HG02588 (cell line): ENCODE data around the gene HDLBP.
"Not testable (repeated sequence)": the region's sequence is repeated elsewhere in the genome, so short reads cannot be mapped to it uniquely, and the experiment has no call there.

Experiments used
- ATAC-seq: cut with Tn5 transposase; IDR thresholded peaks from one replicate; pipeline ENCODE4 v1.9.1; 2021; ENCODE audit warnings: mild to moderate bottlenecking, moderate library complexity; ENCODE audit not compliant: unreplicated experiment

HDLBP gene

DNA sequence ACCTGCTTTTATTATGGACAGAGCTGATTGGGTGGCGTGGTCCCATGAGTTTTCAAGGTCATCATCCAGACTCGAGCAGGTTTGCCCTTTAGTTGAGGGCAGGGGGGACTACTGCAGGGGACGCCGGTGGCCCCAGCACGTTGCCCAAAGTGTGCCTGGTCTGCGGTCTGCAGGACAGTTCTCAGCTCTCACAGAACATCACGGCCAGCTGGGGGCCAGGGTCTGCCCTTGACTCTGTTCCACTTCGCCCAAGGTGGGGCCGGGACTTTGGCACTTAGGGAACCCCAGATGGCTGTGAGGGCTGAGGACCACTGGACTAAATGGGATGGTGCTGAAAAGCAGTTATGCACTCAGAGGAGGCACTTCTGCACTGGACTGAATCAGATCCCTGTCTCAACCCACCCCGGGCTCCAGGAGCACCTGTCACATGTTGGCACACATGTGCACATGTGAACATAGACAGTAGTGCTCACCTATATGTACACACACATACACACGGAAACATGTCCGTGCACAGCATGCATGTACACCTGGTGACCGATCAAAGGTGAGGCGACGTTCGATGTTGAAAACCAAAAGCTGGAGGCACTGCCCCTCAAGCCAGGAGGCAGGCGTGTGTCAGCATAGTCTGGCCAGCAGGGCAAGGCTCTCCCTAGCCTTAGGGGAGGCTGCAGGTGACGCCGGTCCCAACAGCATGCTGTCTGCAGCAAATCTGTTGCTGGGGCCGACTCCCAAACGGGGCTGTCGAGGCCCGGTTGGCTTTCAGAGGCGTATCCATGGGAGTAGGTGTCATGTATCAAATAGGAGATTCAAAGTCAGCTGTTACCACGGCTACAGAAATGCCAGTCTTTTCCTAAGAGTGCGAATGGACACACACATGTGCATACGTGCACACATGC, 116.8 kb downstream of the HDLBP start:
- ATAC-seq = no peak

DNA sequence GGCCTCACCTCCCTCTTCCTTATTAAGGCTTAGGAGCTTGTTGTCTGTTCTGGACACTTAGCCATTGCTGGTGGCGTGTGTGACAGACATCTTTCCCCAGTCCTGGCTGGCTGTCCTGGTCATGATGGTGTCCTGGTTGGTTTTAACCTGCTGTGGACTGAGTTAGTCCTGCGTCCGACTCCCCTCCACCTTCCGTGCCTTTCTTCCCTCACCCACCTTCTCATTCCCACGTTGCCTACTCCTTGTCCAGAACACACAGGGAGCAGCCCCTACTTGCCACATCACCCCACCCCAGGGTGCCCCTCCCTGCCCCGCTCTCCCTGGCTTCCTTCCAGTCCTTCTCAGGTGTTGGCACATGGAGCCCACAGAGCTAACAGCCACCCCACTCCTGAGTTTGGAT, 117.5 kb downstream of the HDLBP start:
- no peak for ATAC-seq

DNA sequence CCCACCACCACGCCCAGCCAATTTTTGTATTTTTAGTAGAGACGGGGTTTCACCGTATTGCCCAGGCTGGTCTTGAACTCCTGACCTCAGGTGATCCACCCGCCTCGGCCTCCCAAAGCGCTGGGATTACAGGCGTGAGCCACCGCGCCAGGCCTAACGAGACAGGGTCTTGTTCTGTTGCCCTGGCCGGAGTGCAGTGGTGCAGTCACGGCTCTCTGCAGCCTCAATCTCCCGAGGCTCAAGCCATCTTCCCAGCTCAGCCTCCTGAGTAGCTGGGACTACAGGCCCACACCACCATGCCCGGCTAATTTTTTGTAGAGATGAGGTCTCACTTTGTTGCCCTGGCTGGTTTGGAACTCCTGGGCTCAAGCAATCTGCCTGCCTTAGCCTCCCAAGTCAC, 118.2 kb downstream of the HDLBP start:
- not testable (repeated sequence) for ATAC-seq

DNA sequence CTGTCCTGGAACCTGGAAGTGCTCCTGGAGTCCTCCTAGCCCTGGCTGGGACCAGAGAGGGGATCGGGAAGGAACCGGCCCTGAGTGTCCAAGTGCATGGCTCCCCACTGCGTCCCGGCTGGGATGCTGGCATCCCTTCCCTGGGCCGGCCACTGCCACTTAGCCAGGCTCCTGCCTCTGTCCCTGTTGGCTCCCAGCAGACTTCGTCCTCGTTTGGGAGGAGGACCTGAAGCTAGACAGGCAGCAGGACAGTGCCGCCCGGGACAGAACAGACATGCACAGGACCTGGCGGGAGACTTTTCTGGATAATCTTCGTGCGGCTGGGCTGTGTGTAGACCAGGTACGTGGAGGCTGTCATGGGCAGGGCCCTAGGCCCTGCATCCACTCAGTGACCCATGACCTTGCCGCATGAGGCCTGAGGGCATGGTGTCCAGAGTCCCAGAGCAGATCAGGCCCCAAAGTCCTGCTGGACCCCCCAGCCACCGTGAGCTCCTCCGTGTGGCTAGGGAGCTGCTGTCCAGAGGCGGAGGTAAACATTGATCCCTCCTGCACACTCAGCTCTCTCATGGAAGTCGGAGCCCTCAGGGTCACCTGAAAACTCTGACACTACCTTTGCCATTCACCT, 119.9 kb downstream of the HDLBP start:
- ATAC-seq = no peak

DNA sequence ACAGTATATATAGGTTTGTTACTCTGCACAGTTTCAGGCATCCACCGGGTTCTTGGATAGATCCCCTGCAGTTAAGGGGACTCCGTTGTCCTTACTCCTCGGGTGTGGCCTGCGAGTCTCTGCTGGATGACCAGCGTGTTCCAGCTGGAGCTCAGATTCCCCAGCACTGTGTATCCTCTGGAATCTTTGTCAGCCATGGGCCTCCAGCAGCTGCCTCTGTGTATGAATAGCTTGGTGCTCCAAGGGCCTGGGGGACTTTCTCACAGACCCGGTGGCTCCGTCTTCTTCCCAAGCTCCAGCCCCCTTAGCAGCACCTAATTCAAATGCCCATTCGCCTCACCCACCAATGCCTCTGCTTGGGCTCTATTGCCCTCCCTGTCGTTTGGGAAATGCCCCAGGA, 120.7 kb downstream of the HDLBP start:
- ATAC-seq = no peak

DNA sequence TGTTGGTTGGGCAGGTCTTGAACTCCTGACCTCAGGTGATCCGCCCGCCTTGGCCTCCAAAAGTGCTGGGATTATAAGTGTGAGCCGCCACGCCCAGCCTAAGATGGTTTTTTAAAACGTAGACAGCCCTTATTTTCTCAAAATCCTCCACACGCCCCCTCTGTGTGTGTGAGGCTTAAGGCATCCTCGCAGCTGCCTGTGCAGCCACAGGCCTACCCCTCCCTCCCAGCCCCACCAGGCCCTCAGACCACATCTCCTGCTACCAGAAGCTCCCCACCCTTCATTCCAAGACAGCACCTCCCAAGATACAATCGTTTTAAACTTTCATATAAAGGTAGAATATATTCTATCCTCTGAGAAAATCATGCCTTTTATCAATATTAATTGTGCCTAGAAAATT, 122.2 kb downstream of the HDLBP start:
- no peak for ATAC-seq

DNA sequence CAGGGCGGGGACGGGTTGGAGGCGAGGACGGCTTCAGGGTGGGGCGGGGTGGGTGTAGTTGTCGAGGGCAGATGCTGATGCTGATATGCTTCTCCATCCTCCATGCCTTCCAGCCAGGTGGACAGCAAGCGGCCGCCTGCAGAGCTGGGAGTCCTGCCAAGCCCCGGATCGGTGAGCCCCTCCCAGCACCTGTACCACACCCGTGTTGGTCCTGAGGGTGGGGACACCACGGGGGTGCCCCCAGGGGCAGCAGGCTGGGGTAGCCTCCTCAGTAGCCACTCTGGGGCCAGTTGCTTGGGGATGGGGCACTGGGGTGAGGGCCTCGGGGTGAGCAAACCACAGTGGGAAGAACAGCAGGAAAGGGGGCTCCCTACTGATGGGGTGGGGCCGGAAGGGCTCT, 124.4 kb downstream of the HDLBP start:
- ATAC-seq = no peak

DNA sequence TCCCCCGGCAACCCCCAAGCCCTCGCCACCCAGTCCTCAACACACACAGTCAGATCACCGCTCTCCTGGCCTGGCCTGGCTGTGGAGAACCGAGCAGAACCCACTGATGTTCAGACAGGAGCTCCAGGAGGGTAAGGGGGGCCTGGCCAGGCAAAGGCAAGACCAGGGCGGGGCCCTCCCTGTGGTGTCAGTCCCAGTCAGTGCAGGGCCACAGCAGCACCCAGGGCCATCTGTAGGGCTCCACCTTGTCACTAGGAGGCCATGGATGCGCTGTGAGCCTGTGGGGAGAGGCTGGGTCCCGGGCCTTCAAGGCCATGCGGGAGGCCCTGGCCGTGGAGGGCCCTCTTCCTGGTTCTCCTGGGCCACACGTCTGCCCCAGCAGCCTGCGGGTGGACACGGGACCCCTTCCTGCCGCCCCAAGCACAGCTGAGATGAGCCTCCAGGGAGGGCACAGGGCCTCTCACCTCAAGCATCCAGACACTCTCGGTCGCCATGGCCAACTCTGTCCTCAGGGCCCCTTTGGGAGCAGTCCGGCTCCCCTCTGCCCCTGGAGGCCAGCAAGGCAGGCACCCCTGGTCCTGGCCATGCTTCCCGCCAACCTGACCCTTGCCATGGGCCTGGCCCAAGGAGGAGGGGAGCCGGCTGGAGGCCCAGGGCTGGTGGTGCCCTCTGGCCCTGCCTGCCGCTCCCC, 125.0 kb downstream of the HDLBP start:
- no peak for ATAC-seq

DNA sequence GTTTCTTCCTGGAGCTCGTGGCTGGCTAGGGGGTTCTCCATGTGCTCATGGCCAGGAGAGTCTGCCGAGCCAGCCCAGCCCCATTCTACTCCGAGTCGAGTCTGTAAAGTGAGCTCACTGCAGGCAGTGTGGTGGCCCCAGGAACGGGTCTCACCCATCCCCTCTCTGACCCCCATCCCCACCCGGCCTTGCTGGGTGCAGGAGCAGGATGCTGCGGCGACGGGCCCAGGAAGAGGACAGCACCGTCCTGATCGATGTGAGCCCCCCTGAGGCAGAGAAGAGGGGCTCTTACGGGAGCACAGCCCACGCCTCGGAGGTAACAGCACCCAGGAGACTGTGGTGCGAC, 125.6 kb downstream of the HDLBP start:
- no peak for ATAC-seq

DNA sequence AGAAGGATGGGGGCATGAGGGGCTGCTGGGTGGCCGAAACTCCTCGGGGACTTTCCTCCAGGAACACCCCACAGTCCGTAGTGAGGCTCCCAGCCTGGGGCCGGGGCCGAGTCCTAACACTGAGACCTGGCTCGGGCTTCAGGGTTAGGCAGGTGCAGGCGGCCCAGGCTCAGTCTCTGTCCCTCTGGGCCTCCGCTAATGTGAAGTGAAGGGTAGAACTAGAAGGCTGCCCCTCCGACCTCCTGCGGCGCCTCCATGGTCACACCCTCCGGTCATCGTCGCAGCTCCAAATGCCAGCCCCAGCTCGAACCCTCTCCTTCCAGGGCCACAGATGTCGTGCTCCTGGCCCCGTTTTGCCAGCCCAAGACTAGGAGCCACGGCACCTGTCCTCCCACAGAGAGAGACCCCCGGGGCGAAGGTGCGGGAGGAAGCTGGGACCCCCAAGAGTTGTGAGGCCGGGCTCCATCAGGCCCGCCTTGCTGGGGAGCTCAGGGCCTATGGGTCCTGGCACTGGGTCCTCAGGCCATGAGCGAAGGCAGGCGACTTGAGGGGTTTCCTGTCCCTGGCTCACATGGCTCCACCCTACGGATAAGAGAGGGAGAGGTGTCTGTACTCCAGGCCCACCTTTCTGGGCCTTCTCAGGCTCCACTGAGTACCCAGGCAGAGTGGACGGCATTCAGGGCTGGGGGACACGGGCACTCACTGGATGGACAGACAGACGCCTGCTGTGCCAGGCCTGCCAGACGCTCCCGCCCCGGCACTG, 126.2 kb downstream of the HDLBP start:
- no peak for ATAC-seq

DNA sequence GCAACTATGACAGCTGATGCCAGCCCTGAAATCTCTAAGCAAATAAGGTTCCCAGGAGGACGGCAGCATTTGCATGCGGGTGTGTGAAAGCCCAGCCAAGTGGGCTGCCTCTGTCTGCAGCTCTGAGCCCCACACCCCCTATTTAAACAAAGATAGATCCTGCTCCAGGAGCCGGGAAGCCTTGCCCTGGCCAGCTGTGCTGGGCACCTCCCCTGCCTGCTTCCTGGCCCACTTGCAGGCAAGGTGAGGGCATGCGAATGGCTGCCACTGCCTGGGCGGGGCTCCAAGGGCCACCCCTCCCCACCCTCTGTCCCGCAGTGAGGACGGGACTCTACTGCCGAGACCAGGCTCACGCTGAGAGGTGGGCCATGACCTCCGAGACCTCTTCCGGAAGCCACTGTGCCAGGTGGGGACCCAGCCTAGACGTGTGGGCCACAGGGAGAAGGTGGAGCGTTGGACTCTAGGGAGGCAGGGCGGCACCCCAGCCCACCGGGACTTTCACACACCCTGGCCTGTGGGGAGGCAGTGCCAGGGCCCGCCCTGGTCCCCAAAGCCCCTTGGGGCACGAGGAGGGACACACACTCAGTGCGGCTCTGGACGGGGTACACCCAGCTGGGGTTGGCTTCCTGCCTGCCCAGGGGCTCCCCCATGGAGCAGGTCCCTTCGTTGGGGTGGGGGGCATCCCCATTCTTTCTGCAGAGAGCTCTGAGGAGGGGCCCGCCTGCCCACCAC, 126.9 kb downstream of the HDLBP start, which contains the start of gene ANO7:
Gene ANO7, plus strand, starts transcription at position 317 of the 732 bp plus-strand sequence. CDS start 1,387 bp downstream, outside the sequence.
- no peak for ATAC-seq

DNA sequence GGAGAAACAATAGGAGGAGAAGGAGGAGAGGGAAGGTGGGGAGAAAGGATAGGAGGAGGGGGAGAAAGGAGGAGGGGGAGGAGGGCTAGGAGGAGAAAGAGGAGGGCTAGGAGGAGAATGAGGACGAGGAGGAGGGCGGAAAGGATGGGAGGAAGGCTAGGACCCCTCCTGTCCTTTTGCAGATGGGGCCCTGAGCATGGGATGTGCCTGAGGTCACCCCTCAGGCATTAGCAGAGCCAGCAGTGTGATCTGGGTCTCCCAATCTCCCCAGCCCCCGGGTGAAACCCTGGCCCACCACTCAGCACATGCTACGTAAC, 127.6 kb downstream of the HDLBP start:
- ATAC-seq = no peak

DNA sequence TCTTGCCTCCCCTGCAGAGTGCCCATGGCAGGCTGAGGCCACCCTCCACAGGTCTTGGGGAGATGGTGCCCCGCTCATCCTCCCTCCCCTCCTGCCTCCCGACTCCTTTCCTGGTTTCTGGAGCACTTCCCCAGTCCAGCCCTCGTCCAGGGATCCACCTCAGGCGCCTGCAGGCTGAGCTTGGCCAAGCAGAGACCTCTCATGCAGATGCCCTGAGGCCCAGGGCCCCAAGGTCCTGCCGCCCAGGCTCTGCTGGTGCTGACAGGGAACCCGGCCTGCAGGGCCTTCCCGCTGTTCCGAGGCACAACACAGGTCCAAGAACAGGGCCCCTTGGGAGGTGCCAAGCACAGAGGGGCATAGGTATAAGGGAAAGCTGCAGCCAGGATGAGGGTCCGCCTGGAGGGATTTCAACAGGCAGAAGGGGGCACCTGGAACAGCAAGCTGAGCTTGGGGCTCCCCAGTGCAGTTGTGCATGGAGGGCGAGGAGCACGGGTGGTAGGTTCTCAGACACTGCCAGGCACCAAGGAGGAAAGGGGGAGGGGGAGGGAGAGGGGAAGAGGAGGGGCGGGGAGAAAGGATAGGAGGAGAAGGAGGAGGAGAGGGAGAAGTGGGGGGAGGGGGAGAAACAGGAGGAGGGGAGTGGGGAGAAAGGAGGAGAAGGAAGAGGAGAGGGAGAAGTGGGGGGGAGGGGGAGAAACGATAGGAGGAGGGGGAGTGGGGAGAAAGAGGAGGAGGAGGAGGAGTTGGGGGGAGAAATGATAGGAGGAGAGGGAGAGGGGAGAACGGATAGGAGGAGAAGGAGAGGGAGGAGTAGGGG, 128.2 kb downstream of the HDLBP start:
- no peak for ATAC-seq

DNA sequence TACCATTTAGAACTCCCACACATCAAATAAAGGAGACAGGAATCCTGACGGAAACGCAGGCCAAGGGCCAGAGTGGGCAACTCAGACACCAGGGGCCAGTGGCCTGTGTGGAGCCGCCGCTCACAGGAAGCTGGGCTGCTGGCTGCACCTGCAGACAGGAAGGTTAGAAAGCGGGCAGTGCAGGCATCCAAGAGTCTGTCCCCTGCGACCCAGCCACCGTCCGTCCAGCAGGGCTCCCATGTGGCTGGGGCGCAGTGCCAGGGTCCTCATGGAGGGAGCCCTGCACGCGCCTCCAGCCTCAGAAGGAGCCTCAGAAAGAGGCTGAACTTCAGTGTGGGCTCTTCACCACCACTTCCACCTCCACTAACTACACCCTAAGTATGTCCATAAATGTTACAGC, 129.5 kb downstream of the HDLBP start:
- no peak for ATAC-seq

DNA sequence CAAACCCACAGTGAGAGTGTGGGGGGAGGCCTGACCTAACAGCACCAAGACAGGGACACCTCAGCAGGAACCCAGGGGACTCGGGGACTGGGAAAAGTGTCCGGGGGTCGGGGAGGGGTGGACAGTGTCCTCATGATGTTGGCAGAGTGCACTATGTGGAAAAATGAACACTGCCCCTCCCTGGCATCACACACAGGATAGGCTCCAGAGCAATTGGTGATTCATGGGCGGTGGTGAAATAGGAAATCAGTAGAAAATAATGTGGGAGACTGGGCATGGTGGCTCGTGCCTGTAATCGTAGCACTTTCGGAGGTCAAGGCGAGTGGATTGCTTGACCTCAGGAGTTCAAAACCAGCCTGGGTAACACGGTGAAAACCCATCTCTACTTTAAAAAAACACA, 130.6 kb downstream of the HDLBP start:
- no peak for ATAC-seq

DNA sequence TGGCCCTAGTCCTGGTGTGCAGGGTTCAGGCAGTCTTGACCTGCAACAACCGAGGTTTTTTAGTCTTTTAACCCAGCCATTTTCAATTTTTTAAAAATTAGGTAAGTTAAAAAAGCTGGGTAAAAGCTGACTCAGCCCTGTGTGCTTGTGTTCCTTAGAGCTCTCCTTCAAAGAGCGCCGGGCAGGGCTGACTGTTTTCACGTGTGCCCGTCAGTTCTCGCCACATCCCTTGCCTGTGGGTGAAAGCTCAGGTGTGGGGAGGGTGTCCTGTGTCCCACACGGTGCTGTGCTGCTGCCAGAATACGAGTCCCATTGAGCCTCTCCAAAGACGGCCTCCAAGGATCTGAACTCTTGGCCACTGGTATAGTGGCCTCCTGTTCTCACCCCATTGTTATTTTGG, 132.3 kb downstream of the HDLBP start:
- no peak for ATAC-seq

DNA sequence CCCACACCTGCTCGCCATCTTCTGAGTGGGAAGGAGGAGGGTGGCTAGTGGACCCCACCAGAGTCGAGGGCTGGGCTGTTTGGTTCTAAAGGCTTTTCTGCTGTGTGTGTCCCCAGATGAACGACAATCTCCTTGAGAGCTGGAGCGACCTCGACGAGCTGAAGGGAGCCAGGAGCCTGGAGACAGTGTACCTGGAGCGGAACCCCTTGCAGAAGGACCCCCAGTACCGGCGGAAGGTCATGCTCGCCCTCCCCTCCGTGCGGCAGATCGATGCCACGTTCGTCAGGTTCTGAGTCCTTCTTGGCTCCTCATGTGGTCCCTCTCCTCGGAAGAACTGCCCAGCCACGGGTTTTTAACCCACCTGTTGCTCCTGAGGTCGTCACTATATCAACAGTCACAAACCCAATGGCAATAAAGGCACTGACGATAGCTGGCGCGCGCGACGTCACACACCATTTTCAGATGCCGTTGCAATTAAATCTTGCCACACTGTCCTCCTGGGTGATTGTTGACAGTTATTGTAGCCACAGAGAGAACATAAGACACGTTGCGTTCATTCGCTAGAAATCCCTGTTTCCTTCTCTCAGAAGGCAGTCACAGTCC, 132.8 kb downstream of the HDLBP start:
- no peak for ATAC-seq

DNA sequence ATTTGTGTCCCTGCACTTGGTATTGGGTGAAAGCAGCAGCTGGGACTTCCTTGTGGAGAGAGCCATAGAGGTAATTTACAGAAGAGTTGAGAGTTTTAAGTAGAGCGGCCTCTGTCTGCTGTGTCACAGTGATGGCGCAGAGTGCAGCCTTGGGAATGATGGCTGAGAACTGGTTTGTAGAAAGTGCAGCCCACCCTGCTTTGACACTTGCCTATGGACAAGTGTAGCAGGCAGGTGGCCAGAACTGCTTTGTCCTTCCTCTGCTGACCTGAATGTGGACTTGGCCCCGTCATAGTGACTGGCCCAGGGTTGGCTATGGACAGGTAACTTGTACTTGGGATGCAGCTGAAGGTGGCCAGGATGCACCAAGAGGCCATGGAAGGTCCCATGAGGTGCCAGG, 133.3 kb downstream of the HDLBP start:
- ATAC-seq = no peak

DNA sequence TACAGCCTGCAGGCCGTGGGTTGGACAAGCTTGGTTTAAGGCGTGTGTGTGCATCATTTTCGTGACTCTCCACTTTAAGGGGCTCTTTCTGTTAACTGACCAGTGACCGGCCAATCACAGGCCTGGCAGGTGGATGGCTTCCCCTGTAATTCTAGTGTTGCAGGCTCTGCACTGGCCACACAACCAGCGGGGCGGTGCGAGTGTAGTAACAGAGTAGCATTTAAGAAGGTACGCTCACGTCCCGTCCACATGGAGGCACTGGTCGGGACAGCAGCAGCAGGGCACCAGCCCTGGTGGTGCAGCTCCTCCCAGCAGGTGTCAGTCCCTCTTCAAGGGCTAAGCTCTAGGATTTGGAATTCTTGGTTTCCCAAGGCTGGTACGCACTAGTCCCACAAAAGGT, 135.0 kb downstream of the HDLBP start:
- ATAC-seq = no peak
